Activated gamma-delta T cell (primary cell): ENCODE results near the gene SPDEF.

Experiments used
- DNase-seq: peaks from one replicate; lab custom pipeline; 2025; lab: John Stamatoyannopoulos, UW

The SPDEF gene

DNA sequence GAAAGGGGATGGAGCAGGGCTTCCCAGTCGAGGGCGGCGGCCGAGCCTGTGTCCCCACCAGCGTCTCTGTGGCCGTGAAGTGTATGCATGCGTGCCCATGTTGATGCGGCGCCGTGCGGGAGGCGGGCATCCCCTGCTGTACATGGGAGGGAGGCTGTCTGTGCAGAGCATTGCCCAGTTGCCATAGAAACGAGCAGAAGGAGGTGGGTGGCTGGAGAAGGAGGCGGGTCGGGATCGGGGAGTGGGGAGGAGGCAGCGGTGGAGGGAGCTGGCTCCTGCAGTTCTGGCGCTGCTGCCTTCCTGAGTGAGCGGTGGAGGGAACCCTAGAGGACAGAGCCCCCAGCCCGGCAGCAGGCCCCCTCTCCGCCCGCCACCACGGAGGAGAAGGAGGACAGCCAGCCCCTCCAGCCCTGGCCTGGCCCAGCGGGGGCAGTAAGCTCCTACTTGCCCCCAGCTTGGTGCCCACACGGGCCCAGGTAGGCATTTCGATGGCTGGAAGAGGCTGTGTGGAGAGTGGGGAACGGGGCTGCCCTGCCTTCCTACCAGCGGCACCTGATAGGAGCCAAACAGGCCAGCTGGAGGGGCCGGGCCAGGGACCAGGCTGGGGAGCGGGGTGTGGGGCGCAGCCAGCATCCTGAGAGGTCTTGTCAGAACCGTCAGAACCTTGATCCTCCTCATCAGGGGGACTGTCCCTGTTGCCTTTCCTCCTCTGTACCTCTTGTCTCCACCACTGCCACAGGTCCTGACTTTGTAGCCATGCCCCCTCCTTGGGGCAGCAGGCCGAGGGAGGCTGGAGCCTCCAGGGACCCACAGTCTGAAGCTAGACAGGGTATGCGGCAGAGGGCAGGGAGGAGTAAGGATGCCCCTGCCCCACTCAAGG lies 41.3 kb downstream of the SPDEF start:
- no peak for DNase-seq

DNA sequence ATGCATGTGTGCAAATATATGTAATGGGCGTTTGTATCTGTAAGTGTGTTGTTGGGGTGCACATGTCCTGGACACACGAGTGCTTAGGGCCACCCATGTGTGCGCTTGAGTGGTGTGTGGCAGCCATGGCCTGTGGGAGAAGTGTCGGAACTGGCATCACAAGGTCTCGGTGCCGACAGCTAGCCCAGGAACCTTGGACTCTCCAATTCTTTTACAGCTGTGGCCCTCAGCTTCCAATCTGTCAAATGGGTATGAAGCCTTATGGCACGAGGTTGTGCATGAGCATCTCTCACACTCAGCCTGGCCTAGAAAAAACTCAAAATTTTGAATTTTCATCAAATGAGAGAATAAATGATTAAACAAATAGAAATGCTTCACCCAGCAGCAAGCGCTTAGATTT lies 42.0 kb downstream of the SPDEF start:
- DNase-seq: no peak

DNA sequence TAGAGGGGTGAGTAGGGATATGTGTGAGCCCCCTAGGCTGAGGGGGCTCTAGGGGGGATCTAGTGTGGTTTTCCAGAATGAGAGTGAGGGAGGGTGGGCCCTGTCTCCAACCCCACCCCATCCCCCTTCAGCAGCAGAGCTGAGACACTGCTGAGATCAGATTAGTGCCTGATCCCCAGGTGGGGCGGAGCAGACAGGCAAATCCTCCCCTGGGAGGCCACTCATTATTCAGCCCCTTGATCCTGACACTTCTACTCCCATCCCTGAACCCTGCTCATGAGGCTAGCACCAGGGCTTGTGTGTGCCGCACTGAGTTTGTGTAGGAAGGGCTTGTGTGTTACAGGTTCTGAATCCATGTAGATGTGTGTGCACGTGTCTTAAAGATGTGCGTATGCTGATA lies 42.5 kb downstream of the SPDEF start:
- DNase-seq: no peak

DNA sequence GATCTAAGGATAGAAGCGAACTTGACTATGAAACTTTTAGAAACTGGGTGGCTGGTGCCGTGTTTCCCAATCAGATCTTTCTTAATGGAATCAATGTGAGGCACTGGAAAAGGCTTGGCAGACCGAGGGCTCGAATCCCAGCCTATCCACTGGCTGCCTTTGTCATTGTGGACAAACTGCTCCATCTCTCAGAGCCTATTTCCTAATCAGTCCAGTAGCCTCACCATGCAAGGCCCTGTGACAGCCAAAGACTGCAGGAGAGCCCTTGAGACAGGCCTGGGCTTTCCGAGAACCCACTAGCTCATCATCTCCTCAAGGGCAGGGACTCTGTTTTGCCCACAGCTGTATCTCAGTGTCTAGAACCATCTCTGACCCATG lies 43.4 kb downstream of the SPDEF start:
- no peak for DNase-seq

DNA sequence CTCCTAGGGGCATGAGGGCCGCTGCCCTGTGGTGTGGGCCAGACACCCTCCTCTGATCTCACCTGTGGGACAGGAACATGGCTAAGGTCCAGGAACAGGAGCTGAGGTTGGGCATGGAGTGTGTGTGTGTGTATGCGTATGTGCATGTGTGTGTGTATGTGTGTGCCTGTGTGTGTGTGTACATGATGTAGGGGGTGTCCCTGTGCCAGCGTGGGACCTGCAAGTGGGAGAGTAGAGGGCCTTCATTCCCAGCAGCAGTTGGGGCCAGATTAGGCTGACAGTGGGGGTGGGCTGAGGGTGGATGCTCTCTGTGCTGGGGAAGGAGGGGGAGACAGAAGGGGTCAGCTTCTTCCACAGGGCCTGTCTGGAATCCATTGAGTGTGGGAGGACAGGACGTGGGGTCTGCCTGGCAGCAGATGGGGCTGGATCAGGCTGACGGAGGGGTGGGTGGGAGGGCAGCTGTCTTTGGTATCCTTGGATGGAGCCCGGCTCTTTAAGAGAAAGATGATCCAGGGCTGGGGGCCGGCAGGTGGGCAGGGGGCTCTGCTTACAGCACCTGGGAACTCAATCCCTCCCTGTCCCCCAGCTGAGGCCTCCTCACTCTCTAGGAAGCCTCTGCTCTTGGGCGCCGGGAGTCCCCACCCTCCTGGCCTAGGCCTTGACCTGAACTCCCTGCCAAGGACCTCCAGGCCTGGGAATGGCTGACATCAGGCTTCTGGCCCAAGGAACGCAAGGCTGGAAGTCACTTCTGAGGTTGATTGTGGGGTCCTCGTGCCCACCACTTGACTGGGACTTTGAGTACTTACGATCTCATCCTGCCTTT lies 44.0 kb downstream of the SPDEF start:
- DNase-seq: no peak

DNA sequence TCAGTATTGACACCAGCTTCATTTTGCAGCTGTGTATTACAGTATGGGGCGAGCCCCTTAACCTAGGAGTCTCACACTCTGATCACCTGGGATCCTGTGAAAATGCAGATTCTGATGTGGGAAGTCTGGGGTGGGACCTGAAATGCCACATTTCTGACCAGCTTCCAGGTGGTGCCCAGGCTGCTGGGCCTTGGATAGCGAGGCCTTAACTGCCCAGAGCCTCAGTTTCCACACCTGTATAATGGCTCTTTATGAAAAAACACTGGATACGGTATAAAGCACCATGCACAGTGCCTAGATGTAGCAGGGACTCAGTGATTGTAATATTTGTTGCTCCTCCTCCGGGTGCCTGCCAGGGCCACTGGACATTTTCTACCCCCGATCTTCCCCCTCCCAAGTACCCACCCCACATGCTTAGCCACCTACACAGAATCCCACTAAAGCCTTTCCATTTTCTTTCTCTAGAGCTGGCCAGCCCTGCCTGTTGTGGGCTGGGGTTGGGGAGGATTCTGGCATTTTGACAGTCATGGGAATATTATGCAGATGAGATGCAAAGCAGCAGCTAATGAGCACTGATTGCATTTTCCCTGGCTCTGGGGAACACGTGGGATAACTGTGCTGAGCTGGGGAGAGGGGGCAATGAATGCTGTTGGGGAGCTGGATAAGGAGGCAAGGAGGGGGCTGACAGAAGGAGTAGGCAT lies 44.8 kb downstream of the SPDEF start:
- no peak for DNase-seq

DNA sequence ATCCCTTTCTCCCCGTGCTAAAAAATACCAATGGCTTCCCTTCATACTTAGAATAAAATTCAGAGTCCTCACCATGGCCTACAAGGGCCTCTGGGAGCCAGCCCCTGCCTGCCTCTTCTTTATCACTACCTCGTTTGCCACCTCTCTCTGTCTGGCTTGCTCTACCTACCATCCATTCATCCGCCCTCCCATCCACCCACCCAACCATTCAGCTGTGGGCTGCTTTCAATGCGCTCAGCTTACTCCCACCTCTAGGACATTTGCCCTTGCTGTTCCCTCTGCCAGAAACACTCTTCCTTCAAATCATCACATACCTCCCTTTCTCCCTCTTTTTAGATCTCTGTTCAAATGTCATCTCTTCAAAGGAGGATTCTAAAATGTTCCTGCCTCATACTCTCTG lies 45.8 kb downstream of the SPDEF start:
- no peak for DNase-seq

DNA sequence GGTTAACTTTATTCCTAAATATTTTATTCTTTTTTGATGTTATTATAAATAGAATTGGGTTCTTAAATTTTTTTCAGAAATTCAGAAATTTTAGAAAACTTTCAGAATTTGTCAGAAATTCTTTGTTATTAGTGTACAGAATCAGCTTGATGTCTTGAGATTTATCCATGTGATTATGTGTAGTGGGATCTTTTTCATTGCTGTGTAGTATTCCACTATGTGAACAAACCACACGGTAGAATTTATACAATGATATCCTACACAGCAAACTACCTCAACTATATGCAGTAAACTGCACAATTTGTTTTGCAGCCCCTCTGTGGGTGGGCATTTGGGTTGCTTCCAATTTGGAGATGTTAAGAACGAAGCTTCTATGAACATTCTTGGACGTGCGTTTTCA lies 46.3 kb downstream of the SPDEF start:
- no peak for DNase-seq

DNA sequence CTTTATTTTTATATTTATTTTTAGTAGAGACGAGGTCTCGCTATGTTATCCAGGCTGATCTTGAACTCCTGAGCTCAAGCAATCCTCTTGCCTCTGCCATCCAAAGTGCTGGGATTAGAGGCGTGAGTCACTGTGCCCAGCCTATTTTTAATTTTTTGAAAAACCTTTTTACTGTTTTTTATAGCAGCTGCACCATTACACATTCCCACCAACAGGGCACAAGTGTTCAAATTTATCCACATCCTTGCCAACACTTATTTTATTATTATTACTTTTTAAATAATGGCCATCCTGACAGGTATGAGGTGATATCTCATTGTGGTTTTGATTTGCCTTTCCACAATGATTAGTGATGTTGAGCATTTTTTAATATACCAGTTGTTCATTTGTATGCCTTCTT lies 47.7 kb downstream of the SPDEF start:
- no peak for DNase-seq

DNA sequence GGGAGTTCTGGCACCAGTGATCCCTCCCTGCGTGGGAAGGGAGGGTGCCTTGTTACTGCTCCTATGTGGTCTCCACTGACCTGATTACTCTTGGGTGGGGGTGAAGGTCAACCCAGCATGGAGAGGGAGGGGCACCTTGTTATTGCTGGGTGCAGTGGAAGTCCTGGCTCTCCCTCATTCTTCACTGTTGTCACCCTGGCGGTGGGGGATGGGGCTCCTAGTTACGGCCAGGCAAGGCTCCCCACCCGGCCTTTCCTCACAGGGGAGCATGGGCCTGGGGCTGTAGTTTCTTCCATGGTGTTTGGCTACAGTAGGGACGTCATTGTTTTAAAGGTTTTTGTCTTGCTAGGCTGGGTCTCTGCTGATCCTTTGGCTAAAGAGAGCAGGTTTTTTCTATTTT lies 49.4 kb downstream of the SPDEF start:
- no peak for DNase-seq

DNA sequence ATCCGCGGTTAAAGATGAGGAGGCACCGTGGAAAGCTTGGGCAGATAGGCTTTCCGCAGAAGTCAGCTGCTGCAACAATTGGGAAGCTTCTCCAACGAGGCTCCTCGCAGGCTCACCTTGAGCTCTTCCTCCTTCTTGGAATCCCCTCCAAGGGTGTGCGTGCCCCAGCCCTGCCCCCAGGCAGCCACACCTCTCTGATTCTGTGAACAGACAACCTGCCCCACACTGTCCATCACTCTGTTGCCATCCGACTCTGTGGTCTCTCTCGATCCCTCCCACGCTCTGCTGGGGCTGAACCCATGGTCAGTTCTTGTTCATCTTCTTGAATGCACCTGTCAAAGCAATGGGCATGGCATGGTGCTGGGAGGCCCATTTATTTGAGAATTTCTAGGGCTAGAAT lies 58.7 kb downstream of the SPDEF start:
- no peak for DNase-seq

DNA sequence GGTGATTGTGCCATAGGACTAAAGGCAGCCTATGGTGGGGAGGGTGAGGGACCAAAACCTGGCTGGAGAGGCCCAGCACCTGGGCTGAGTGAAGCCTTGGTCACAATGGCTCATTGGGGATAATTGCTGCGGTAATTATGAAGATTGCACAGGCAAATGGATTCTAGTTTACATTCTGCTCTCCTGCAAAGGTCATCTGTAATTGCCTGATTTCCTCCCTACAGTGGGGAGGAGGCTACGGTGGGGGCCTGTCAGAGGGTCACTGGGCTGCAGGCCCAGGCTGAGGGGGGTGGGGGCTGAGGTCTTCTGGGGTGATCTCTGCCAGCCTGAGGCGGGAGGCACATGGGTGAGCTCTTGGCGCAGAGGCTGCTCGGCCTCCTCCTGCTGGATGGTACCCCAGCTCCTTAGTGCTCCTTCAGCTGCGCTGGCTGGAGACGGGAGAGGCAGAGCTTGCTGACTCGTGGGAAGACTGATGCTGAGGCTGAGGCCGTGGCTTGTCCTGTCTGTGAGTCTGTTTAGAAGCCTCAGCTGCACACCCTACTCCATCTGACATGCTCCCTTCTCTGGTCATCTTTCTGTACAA lies 59.9 kb downstream of the SPDEF start:
- DNase-seq: no peak

DNA sequence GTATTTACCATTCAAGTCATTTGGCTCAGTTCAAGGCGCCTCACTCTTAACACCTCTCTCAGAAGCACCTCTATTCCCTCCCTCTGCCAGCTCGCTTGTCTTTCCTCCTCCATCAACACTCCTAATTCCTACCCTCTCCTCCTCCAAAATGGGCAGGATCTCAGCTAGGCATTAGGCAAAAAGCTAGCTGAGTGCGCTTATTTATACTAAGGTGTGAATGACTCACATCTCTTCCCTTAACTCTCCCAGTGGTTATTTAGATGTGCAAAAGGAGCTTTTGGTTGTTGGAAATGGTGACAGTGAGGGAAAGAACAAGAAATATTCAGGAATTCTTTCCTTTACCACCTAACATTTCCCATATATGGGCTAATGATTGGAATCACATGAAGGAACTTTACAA lies 61.2 kb downstream of the SPDEF start:
- no peak for DNase-seq

DNA sequence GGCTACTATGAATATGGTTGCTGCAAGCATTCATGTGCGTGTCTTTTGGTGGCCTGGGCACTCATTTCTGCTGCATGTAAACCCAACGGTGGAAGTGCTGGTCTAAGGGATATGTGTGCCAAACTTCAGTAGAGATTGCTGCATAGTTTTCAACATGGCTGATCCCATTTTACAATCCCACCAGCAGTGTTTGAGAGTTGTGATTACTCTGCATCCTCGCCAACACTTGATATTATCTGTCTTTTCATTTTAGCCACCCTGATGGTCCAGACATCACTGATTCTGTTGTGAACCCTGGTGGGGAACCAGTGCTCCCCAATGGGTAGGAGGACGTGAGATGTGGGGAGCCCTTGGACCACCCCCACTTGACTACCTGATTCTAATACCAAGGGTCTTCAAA lies 62.8 kb downstream of the SPDEF start:
- DNase-seq: no peak

DNA sequence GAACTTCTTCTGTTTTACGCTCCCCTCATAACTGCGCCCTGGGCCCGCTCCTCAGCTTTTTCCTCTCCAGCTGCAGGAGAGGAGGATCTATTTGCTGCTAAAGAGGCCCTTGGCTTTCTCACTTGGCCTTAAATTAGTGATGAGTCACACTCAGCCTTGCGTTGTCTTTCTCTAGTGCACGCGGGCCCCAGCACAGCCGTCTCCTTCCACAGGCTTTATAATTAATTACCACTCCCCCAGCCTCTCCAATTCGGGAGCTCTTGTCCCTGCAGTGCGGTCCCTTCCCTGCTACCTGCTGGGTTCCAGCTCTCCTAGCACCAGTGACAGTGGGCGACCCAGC lies 65.1 kb downstream of the SPDEF start:
- no peak for DNase-seq

DNA sequence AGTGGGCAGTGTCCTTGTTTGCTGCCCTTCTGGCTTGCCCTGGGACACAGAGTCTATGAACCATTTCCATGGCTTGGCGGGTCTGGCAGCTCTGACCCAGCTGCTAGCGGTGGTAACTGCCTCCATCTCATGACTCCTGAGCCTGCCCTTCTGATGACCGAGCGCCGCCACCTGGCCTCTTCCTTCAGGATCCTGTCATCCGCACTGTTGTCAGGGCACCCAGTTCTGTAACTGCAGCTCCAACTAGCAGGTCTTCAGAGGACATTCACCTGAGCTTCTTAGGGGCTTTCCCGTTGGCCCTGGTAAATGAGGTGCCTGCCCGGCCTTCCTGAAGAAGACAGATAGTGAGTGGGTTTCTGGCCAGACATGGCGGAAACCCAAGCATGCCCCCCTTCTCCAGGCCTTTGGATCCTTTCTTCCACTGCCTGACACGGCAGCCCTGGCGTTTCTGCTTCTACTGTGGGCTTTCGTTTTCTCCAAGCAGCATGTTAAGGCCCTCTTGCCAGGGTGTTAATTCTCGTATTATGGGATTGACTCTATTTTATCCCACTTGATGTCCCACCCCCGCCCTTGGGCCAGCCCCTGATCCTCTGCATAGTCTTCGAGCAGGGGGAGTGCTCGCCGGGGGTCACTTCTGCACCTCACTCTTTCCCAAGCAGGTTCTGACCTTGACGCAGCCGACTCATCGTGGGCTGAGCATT lies 65.6 kb downstream of the SPDEF start:
- DNase-seq: no peak

DNA sequence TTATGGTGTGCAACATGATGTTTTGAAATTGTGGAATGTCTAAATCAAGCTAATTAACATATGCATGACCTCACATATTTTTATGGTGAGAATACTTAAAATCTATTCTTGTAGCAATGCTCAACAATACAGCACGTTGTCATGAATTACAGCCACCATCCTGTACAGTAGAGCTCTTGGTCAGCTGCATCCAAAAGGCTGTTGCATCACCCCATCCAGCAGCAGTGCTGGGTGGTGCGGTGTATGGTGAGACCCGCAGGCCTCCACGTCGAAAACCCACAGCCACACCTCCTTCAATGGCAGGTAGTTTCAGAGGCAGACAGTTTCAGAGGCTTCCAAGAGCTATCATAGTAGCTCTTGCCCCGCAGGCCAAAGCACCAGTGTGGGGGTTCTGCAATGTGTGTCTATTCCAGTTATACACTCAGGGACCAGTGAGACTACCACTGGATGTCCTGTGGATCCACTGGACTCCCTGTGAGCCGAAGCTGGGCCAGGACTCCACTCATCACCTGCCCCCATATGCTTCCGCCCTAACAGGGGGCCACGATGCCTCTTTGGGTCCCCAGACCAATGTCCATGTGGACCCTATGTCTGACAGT lies 66.8 kb downstream of the SPDEF start:
- DNase-seq: no peak
